GM21576 (cell line): ENCODE data around the gene DCLK3.

Experiments used
- ATAC-seq: cut with Tn5 transposase; IDR thresholded peaks from one replicate; pipeline ENCODE4 v1.9.1; 2021; ENCODE audit warnings: mild to moderate bottlenecking, moderate library complexity; ENCODE audit not compliant: unreplicated experiment

DCLK3 gene

GRCh38 chr3:36677331-36678007 is 86.9 kb downstream of the DCLK3 start:
- ATAC-seq = peak; percentile 72

GRCh38 chr3:36674816-36675215 is 89.5 kb downstream of the DCLK3 start:
- ATAC-seq = no peak

- no peak for ATAC-seq
Measured at GRCh38 chr3:36669764-36670163, 94.6 kb downstream of the DCLK3 start.

- no peak for ATAC-seq
Measured at GRCh38 chr3:36666166-36666565, 98.2 kb downstream of the DCLK3 start.

GRCh38 chr3:36663666-36664291 is 100.6 kb downstream of the DCLK3 start:
- no peak for ATAC-seq

GRCh38 chr3:36662626-36663025 is 101.7 kb downstream of the DCLK3 start:
- ATAC-seq = no peak
